Stromal cell of bone marrow (primary cell): ENCODE data around the gene ASB10.

Experiments used
- DNase-seq: peaks from one replicate; pipeline ENCODE4 v3.0.0-alpha.2; 2012; ENCODE audit warnings: low read depth

The ASB10 gene

GRCh38 chr7:151166629-151167196, 20.3 kb downstream of the ASB10 start:
- no peak for DNase-seq

GRCh38 chr7:151161757-151162156, 25.3 kb downstream of the ASB10 start:
- no peak for DNase-seq

GRCh38 chr7:151157645-151158329, 29.3 kb downstream of the ASB10 start:
- no peak for DNase-seq

DNA sequence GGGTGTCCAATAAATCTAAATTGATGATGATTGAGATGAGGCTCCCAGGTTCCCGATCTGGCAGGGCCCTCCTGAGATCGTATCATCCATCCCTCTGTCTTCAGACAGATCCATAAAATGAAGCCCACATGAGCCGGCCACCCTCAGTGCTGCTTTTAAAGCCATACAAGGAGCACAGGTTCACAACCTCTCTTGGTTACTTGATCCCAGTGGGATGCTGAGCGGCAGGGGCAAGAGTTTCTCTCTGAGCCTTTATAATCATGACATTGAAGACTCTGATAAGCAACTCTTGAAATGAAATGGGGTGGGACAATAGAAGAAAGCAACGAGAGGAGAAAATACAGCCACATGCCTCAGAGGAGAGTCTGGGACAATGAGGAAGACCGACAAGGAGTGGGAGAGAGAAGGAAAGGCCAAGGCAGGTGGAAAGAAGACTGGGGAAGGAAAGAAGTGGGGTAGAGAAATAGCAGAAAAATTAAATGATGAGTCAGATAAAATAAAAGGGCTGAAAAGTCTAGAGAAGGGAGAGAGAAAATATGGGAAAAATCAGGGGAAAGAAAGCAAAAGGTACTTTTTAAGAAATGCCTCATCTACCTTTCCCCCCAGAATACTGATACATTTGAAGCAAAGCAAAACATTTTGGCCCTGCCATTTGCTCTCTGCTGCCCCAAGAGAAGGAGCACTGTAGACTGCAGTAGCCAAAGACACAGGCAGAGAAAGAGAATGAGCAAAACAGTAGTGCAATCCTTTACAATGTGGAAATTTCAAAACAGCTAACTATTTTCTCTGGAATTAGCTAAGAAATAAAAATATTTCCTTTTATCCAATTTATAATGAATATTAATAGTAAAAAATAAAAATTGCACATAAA, 34.2 kb downstream of the ASB10 start:
- no peak for DNase-seq

GRCh38 chr7:151150388-151150787, 36.7 kb downstream of the ASB10 start:
- DNase-seq, result no peak

GRCh38 chr7:151148319-151149259, 38.5 kb downstream of the ASB10 start:
- DNase-seq, result no peak

- DNase-seq, result no peak
Measured at GRCh38 chr7:151146761-151147160, 40.3 kb downstream of the ASB10 start.

DNA sequence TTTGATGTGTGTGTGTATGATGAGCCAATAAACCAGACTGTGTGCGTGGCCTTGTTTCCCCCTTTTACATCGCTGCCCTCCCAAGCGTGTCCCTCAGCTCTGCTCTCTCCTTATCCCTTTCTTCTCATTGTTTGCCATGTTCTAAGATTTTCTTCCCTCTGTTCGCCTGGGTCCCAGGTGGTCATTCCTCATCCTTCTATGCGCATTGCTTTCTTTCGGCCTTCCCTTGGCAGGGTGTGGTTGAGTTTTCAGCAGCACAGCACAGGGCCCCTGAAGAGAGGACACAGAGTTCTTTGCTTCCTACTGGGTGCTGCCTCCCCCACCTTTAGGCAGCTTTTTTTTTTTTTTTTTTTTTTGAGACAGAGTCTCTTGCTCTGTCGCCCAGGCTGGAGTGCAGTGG, 42.7 kb downstream of the ASB10 start:
- no peak for DNase-seq

DNA sequence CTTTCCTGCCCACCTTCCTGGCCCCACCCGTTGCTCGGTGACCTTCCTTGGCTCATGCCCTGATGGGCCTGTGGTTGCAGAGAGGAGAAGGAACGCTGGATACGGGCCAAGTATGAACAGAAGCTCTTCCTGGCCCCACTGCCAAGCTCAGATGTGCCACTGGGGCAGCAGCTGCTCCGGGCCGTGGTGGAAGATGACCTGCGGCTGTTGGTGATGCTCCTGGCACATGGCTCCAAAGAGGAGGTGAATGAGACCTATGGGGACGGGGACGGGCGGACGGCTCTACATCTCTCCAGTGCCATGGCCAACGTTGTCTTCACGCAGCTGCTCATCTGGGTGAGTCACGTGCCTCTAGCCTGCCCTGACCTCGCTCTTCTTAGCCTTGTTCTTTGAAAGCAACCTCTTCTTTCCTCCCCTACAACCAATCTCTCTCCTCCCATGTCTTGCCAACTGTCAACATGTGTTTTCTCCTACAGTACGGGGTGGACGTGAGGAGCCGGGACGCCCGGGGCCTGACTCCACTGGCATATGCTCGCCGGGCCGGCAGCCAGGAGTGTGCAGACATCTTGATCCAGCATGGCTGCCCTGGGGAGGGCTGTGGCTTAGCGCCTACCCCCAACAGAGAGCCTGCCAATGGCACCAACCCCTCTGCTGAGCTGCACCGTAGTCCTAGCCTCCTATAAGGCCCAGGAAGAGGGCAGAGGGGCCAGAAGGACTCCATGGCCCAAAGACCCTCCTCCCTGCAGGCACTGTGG, 43.6 kb downstream of the ASB10 start:
- no peak for DNase-seq

DNA sequence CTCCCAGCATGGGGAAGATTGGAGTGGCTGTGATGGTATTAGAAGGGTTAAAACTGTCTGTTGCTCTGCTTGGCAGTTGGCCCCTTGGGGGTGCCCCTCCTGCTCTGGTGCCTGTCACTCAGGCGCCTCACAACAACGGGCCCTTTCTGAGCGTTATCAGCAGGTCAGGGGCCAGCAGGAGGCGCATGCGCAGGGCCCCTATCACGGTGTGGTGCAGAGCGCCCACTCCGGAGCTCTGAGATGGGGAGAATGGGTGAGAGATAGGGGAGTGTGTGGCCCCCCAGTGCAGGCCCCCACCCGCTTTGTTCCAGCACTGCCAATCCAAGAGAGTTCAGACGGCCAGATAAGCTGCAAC, 44.4 kb downstream of the ASB10 start:
- no peak for DNase-seq

- no peak for DNase-seq
Measured at GRCh38 chr7:151141855-151142685, 45.0 kb downstream of the ASB10 start.

DNA sequence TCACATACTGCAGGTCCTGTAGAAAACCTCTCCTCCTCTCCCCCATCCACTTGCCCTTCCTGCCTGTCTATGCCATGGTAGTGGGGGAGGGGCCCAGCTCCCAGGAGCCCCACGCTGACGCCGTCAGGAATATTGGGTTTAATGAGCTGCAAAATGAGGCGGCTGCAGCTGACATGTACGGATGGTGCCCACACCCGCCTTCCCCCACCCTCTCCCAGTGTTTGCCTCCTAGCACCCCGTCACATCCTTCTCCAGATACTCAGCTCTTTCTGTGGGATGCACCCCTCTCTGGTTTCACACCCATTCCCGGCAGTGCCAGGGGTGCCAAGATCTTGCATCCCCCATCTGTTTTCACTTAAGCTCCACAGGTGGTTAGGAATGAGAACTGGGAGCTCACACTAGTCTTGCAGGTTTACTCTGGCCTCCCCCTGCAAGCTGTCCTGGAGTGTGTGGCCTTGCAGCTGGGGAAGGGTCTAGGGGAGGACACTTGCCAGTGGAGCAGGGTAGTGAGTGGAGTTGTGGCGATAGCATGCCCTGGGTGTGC, 45.7 kb downstream of the ASB10 start:
- no peak for DNase-seq

- DNase-seq, result no peak
Measured at GRCh38 chr7:151140826-151141225, 46.2 kb downstream of the ASB10 start.

DNA sequence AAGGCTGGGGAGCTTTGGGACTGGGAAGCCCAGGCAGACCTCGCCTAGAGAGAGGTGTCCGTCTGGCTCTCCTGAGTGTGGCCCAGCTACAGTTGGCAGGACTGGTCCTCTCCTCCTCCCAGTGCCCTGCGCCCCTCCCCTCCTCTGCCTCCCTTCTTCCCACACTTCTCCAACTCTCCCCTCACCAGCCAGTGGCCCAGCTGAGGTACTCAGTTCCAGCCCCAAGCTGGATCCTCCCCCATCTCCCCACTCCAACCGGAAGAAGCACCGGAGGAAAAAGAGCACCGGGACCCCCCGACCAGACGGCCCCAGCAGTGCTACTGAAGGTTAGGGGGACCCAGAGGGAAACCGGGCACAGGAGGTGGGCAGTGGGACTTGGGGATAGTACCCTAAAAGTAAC, 47.3 kb downstream of the ASB10 start:
- no peak for DNase-seq

DNA sequence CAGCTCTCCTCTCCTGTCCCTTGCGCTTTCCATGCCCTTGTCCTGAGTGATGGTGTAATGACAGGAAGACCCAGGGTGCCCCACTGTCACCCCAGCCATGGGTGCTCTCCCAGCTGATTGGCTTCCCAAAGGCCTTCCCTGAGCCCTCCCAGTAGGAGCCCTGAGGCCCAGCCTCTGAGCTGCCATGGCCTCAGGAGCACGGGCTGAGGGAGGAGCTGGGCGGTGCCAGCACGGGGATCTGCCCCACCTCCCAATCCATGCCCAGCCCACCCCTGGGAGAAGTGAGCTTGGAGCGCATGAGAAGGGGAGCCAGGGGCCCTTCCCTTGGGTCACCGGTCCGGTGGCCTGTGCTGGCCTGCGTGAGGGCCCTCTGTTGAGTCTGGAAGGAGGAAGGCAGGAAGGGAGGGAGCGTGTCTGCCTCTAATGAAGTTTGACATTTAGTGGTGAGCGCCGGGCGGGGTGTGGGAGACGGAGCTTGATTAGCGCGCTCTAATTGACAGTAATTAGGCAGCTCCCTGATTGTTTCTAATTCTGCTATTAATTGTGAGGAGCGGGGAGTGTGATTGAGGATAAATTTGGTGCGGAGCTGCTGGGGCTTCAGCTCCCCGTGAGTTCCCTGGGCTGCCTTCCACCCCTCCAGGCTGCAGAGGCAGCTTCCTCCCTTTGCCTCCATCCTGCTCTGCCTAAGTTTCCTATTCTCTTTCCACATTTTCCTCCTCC, 47.8 kb downstream of the ASB10 start:
- DNase-seq, result no peak

DNA sequence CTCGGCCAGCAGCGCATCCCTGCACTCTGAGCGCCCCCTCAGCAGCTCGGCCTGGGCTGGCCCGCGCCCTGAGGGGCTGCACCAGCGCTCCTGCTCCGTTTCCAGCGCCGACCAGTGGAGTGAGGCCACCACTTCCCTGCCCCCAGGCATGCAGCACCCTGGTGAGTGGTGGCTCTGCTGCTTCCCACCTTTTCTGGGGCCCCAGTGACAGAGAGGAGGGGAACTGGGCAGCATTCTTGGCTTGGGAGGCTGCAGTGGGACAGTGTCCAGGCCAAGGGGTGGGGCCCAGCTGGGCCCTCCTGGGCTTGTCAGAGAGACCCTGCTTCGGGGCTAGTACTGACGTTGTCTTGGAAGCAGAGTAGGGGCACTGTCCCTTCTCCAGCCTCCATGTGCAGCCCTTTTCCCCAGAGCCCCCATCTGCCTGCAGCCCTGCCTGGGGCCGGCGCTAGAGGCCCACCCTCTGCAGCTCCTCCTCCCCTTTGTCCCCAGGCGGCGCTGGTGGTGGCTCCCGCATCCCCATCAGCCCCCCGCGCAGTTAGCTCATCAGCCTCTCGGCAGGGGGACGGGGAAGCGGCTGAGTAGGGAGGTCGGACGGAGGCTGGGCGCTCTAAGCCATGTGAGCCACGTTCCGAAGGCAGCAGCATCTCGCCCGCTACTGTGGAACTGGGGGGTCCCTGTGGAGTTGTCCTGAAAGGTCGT, 48.7 kb downstream of the ASB10 start:
- no peak for DNase-seq

DNA sequence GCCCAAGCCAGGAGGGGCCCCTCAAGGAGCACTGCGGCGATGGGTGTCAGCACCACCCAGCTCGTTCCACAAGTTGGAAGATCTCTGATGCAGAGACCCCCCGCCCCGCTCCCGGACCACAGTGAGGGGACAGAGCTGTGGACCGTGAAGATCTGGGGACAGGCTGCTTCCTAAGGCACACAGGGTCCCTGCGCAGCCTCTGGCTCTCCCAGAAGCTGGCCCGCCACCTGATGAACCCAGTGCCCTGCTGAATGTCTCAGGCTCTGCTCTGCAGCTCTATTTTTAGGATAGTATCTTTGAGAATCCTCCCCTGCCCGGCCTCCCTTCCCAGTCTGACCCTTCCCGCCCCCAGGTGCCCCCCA, 49.3 kb downstream of the ASB10 start:
- no peak for DNase-seq

DNA sequence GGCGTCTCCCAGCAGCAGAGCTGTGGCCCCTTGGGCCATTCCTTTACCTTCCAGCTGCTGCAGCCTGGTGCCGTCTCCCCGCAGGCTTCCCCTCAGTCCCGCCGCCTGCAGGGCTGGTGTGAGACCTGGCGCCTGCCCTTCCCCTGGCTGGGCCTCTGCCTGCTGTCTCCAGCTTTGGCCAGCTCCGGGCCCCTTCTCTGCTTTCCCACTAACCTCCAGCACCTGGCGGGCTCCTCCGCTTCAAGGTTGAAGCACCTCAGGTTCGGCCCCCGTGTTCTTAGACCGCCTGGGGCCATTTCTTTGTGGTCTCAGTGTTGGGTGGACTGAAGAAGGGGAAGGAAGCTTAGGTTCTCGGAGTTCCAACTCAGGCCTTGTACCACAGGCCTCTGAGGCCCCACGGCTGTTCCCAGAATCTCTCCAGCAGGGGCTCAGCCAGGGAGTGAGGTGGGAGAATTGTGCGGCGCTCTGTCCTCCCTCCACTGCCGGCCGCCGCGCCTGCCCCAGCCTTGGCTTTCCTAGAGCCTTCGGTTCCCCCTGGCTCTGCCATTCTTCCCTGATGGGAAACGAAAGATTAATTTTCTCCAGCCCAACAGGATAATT, 49.9 kb downstream of the ASB10 start:
- DNase-seq, result no peak
